ENCODE data around the gene IL18BP.

Gene IL18BP

DNA sequence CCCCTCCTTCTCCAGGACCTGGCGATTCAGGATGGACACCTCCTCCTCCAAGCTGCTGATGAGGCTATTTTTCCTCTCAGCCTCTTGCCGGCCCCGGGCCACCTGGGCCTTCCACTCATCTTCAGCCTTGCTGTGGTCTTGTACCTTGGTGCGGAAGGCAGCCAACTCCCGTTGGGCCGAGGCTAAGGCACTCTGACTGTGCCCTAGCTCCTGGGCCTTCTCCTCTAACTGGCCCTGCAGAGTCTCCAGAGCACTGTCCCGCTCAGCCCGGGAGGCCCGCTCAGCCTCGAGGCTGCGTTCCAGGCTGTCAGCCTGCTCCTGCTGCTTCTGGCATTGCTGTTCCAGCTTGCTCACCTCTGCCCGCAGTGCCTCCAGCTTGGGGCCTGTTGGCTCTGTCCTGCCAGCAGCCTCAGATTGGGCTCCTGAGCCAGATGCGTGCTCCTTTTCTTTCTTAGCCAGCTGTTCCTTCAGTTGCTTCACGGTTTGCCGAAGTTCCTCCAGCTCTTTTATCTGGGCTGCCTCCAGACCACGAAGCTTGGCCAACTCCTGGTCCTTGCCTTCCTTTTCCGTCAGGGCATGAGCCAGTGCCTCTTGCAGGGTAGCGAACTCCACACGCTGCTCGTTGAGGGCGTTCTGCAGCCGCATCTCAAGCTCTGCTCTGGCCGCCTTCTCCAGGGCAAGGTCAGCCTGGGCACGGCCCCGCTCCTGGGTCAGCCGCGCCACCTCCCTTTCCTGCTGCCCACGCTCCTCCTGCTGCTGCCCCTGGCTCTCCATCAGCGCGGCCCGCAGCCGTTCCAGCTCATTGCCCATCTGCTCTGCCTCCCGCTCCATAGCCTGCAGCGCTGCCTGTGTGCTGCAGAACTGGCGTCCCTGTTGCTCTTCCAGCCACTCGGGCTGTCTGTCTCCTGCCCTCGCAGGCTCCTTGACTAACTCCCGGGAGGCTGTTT is 15.3 kb downstream of the IL18BP start:
- DNase-seq: no peak

DNA sequence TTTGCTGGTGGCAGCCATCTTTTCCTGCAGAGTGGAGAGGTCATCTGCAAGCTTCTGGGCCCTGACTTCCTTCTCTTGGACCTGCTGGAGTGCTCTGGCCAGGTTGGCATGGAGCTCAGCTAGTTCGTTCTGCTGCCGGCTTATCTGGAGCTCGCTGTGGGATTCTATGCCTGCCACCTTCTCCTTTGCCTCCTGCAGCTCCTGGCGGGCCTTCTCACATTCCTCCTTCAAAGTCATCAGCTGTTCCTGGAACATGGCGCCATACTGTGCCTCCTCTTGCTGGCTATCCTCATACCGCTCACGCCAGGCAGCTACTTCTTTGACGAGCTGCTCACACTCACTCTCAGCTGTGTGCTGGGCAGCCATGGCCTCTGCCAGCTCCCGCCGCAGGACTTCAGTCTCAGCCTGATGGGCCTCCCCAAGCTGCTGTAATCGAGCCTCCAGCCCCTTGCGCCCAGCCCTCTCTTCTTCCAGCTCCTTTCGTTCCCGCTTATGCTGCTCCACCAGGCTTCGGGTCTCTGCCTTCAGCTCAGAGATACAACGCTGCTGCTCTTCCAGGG is 16.1 kb downstream of the IL18BP start:
- no peak for DNase-seq

DNA sequence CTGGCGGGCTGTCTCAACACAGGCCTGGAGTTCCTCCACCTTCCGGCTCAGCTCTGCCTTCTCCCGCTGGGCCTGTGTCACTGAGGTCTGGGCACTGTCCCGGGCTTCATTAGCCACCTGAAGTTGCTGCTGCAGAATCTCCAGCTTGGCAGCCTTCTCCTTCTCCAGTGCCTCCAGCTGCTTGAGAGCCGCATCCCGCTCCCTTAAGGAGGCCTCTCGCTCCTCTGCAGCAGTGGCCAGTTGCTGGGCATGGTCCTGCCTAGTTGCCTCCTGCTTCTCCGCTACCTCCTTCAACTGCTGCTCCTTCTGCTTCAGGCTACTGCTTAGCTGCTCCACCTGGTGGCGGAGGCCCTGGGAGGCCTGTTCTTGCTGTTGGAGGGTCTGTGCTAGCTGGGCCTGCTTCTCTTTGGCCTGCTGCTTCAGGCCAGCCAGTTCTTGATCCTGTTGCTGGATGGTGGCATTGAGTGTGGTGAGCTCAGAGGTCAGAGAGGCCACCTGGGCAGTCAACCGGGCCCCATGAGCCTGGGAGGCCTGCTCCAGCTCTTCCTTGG is 16.9 kb downstream of the IL18BP start:
- no peak for DNase-seq

DNA sequence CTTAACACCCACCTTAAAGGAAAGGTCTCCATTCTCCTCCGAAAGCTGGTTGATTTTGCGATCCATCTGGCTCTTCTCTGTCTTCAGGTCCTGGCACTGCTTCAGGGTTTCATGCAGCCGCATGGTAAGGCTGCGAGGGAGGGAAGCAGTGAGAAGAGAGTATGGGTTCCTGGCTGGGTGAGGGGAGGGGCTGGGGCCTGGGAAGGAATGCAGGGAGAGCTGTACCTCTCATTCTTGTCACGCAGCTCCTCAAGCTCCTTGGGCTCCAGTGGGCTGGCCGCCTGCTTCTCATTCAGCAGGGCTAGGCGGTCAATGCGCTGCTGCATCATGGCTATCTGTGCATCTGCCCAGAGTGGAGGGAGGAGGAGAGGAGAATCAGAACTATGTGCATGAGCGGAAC is 19.5 kb downstream of the IL18BP start:
- no peak for DNase-seq

DNA sequence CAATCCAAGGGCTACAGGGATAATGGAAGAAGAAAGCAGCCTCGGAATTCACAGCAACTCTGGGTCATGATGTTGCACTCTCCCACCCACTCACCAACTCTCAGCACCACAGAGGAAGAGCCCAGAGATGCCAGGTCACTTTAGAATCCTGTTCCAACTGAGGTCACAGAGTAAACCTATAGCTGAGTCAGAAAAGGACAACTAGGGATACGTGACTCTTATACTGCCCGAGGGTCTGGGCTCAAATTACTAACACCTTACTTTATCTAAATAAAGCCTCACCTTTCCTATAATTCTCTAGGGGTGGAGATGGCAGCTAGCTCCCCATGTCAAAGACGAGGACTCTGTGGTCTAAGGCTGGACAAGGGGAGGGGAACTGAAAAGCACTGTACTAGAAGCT is 24.6 kb downstream of the IL18BP start:
- no peak for DNase-seq

DNA sequence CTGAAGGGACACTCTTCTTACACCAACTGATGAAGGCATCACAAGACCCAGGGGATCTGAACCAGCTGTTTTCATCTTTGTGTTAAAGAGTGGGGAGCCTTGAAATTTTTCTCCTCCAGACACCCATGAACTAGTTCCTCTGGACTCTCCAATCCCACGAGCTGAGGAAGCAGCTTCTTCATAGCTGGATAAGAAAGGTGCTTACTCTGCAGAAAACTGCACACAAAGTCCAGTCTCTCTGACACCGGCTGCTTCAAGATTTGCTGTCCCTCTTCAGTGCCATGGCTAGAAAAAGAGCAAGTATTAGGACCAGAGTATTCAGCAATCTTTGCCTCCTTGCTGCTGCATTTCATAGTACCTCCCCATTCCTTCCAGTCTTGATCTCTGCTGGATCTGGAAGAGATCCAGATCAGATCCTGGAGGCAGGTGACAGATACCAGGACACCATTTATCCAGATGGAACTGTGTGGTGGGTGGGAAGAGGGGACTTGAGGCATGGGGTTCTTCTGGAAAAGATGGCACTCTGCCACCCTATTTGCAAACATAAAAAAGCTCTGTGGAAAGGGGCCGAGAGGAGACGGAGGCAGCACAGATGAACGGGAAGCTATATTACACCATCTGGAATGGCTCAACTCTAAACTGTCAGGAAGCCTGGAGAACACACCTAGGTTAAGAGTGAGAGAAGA is 25.5 kb downstream of the IL18BP start:
- DNase-seq: no peak

DNA sequence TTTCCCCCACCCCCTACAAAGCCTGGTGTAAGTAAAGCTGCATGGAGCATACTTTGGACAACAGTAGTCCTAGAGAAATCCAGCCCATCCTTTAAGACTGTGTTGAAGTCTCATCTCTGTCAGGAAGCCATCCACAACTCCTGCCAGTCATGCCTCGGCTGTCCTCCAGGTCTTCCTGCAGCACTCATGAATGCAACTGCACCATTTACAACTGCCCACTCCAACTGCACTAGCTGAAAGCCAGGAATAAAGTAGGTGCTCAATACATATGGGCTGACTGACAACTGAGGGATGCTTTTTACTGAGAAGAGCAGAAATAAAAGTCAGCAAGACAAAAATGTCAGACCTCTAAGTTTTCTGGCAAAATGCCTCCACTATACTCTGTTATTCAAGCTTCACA is 27.4 kb downstream of the IL18BP start:
- no peak for DNase-seq

DNA sequence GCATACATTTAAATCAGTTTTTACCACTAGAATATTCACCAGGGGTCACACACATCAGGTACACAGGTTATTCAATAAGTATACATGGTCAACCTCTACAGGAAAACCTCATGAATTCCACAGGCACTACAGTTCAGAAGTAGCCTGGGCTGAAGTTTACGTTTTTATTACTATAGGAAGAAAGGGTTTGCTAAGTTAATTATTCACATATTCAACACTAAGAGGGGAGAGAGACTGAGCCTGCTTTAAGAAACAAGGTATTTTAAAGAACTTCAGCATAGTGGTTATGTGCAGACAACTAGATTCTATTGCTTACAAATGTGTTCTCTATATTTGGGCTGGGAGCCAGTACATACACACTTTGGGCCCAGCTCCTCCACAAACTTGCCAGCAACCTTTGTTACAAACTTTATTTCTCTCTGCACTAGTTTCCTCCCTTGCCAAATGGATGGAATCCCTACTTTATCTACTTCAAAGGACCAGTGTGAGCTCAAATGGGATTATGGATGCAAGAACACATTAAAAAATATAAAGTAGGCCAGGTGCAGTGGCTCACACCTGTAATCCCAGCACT is 31.9 kb downstream of the IL18BP start:
- no peak for DNase-seq

DNA sequence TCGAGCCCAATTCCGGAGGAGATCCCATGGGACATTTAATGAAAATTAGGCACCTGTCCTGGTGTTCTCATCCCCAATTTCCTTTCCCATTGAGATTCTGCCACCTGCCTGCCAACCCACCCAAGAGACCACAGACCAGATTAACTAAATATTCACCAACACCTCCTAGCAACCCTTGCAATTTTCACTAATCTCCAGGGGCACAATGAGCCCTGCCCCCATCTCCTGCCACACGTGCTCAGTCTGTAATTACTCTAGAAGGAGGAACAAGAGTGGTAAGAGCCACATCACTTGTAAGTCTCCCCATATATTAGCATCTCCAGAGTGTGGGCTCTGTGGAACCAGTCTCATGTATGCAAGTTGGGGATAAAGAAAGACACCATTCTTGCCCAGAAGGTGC is 38.0 kb downstream of the IL18BP start:
- DNase-seq: no peak

DNA sequence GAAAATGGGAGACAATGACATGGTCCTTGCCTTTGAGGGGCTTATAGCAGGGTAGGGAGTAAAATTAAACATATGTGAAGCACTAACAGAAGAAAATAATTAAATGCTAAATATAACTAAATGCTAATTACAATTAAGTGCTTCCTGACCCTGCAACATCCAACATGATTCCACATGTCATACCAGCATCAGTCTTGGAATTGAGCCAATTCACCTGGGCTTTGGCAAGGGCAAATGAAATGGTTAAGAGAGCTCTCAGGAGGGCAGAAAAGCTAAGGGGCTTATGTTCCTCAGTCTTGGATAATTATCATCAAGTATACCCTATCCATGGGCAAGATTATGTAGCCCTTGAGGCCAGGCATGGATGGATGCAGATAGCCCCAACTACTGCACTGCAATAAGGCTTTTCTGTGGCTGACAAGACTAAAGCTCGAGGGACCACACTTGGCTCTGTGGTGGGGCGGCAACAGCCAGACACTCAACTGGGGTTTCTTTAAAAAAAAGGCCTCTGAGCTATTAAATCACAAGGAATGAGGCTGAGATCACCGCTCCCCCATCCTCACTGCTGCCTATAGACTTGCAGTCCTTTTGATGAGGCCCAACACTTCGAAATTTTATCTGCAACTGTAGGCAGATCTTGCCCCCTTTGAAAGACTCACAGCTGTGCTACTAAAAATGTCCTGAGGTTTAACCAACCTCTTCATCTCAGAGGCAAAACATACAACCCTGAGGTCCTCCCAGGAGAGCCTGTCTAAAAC is 39.0 kb downstream of the IL18BP start:
- peak; percentile 37 for DNase-seq

DNA sequence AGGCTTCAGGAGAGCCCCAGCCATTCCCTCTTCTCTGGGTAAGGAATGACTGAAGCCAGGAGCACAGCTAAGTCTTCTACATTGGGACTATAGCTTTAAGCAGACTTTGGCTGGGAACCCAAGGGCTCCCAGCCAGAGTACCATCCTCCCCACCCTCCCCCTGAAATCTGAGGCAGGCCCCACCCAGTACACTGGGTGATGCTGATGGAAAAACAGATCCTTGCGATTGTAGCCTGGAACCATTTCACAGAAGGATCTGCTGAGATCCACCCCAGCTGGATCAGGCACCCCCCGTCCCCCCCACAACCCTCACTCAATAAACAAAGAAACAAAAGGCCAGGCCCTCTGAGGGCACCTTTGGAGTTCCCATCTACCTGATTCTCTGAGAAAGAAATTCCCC is 39.8 kb downstream of the IL18BP start:
- no peak for DNase-seq

DNA sequence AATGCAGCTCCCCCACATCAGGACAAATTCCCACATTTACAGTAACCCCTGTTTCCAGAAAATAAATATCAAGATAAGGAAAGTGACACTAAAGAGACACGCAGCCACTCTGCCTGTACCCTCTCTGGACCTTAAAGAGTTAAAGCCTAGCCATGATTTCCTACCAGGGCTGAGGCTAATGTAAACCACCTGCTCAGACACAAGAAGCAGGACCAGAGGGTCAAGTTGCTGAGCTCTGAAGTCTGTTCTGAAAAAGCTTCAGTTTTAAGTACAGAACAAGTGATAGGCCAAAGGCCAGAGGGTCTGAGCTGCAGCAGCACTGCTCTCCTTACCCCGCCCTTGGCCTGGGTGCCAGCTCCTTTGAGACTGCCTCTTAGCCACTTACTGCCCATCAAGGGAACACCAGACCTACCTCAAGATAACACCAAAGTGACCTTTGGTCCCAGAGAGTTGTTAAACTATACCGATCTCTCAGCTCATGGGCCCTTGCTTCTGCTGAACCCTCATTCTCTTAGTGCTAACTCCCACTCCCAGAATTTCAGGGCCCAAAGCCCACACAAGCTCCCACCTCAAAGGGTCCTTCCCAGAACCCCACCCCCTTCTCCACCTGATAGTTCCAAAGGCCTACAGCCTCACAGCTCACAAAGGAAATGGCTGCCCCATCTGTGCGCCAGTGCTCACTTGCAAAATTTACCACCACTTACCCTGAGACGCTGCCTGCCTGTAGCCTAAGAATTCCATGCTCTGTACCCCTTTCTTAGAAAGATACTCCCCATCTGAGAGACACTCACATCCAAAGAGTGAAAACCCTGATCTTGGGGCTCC is 40.5 kb downstream of the IL18BP start:
- no peak for DNase-seq

DNA sequence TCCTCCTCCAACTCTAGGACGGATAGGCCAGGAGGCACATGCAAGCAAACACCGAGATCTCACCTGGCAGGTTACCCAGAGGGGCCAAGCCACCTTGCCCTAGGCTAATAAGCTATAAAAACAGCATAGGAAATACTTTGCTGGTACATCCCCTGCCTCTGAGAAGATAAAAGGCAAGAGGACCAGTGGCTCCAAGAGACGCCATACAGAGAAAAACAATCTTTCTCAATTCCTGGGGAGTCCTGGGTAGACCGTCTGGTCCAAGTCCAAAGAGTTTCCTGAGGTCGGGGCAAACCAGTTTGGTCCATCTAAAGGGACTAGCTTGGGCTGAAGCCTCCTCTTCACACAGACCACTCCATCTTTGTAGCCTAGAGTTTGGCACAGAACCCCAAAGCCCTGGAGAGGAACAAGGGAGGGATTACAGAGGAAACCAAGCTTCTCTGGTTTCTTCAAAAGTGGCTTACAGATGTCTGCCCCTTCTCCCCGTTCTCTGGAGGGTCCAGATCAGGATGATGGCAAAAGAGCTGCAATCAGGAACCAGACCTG is 41.2 kb downstream of the IL18BP start:
- DNase-seq: peak; percentile 9

DNA sequence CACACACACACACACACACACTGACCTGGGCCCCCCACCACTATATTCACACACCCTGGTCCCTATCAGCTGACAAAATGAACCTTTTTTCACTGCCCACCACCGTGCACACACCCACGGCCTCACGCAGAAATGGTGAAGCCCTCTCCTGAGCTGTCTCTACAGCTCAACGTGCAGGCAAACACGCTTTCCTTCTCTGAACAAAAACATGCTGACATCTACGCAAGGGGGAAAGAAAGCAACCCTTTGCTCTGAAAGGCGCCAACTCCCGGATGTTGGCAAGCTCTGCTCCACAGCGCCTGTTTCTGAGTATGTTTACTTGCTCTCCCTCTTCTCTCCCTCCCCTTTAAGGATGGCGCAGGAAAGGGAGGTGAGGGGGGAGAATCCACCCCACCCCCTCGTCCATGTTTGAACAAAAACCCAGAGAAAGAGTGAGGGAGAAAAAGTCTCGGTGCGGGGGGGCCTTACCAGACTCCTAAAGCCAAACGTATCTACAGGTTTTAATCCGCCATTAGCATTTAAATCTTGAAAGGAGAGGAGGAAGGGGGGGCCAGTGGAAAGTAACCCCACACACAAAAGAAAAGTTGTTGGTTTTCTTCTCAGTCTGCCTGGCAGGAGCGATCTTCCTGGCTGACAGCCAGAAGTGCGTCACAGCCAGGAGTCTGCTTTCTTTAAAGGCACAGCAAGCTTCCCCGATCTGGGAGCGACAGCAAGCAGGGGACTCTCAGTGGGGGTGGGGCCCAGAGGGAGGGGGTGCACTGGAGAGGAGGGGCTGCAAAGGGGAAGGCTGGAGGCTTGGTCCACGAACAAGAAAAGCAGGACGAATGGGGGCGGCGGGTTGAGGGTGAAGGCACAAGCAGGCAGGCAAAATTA is 42.0 kb downstream of the IL18BP start:
- DNase-seq: peak; percentile 88

DNA sequence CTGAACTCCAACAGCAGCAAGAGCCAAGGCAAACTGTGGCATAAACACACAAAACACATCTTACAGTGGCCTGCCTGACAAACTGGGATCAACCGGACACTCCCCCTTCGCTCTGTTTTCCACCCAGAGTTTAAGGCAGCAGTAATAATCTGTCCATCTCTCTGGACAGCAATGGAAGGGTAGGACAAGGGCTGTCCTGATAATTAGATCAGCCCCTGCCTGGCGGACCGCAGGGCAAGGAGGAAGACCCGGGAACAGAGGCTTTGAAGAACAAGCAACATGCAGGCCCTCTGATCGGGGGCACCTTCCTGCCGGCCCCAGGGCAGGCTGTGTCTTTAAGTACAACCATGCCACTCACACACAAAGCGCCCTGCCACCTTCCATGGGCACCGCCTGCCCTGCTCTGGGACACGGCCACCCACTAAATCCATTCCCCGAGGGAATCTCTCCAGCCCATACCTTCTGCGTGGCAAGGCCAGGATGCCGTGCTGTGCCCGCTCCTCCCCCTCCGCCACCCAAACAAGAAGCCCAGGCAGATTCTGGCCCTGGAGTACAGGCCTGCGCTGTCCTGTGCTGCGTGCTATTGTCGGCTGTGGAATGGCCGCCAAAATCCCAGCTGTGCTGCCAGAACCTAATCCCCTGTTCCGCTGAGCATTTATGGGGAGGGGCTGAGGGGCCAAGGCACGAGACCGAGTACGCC is 42.8 kb downstream of the IL18BP start:
- DNase-seq: peak; percentile 70

DNA sequence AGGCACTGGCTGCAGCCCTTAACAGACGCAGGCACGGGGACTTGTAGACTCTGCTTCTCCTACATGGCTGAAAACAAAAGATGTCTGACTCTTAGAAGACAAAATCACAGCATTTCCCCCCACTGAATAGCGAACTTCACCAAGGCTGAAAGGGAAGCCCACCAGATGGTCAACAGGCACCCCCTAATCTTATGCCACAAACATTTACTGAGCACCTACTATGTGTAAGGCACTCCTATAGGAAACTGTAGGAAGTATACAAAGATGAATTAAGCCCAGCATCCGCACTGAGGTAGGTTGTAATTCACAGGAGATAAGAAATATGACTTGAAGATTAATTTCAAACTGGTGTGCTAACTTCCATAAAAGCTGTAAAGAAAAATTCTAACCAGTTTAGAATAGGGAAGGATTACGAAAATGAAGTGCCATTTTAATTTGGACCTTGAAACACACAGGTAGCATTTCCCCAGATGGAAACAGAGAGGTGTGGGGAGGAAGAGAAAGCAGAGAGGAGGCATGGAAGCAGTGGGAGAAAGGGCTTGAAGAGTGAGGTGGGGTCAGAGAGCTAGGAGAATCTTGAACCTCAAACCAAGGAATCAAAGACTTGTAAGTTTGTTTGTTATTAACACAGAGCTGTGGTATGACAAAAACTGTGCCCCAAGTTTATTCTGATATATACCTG is 43.5 kb downstream of the IL18BP start:
- no peak for DNase-seq

DNA sequence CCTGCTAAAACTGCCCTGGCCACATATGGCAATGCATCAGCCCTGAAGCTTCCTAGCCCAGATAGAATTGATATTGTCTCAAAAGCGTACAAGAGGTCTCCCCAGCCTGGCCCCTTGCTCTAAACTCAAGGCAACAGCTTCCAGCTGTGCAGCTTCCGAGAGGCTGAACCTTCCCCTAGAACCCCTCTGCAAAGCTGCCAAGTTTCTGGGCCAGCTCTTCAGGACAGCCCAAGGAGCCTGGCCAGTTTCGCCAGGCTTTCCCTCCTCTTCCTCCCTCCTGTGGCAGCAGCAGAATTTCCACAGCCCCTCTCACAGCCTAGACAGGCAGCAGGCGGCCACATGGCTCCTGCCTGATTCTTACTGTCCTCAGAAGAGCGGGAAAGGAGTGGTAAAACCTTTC is 47.1 kb downstream of the IL18BP start:
- DNase-seq: no peak

DNA sequence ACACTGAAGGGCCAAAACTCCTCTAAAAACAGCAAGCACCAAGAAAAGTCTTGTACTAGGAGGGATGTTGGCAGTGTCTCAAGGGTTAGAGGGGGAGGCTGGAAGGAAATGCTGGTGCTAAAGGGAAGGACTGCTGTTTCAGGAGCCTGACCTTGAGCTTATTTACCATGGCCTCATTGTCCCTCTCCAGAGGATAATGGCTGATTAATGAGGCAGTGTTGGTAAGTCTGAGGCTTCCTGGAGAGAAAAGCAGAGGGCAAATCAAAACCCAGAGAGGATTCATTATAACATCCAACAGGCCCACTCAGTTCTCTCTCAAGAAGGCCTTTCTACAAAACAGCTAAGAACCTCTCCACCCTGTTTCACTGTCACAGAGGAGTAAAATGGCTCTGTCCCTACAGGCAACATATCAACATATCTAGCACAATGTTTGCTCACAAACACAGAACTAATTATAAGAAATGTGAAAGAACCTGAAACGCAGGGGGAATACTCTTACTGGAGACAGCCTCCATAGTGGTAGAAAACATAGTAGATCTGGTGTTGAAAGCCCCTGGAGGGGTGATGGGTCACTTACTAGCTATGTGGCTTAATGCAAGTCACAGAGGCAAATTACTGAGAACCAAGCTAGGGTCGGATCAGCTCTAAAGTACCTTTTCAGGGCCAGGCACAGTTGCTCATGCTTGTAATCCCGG is 50.2 kb downstream of the IL18BP start:
- peak; percentile 49 for DNase-seq

Data from NCI-H146 (cell line).